Measurements from ENCODE around the gene CAMSAP1. TPM values are rescaled to one million over a fixed set of nuclear protein-coding genes. Genes with fewer than 3 reads are reported as not detected.

The CAMSAP1 gene
- polyA plus RNA-seq, 1 donor from 2014 or later = 2.7 TPM

DNA sequence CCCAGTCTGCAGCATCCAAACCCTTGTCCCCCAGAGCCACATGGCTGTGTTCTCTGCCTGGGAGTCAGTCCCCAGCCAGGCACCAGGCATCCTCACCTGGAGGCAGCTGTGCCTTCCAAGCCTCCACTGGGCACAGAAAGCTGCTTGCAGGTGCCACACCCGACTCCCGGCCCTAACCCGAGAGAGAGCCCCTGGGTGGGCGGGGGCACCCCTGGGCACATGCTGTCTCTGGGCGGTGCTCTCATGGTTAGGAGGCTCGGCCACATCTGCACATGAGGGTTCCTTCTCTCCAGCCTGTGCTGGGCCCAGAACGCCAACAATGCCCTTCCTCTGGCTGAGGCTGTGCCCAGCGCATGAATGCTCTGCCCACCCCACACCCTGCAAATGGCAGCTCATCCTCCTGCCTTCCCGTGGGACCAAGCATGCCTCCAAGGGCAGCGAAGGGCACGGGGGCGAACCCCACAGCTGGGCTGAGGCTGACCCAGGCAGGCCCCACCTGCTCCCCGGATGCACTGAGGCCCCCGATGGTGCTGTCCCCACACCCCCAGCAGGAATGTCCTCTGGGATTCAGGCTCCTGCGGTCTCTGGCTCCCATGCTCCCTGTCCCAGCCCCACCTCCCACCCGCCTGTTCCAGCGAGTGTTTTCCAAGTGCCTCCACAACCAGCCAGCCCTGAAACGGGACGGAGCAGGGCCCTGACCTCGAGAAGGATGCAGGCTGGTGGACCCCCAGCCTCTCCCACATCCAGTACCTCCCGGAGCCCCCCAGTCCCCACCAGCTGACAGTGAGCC is 22.5 kb upstream of the CAMSAP1 start:
- H3K27ac Mint-ChIP-seq = no peak overlapping the region
- H3K9me3 Mint-ChIP-seq = no peaks in the 10 kb centered on the region
- no peaks in the 10 kb centered on the region for H3K4me1 Mint-ChIP-seq
- H3K4me3 Mint-ChIP-seq = no peak overlapping the region
- H3K36me3 Mint-ChIP-seq = peaks cover 7% of the 10 kb centered on the region
- no peaks in the 10 kb centered on the region for H3K27me3 Mint-ChIP-seq

DNA sequence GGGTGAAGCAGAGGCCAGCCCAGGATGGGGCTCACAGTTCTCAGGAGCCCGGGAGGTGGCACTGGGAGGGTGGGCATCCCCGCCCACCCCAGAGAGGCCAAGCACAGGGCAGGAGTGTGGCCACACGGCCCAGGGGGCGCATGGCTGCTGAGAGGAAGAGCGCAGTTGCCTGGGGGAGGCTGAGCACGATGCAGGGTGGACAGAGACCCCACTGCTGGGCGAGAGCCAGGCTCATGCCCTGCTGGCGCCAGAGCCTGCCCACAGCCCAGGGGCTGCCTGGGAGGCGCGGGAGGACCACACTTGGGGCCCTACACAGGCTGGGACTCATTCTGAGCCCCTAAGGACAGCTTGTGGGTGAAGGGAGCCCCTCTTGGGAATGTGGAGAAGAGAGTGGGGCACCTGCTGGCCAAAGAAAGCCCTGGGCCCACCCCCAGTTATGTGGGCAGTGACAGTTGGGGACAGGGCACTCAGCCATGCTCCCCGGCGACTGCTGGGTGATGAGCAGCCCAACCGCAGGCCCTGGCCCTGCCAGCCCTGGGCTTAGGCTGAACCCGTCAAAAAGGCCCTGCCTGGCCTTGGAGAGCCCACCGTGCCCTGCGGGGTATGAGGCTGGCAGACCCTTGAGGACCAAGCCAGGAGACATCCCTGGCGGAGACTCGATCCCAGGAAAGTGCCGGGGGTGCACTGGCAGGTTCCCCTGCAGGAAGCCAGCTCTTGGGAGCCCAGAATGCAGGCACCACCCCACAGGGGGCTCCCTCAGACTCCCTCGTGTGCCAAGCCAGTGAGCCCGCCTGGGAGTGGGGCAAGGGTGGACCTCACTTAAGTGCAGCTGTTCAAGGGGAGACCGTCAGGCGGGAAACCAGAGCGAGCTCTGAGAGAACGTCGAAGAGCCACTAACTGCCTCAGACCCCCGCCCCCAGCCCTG is 21.6 kb upstream of the CAMSAP1 start:
- Mint-ChIP-seq H3K36me3 (peaks cover 9% of the 10 kb centered on the region), H3K4me1 (no peaks in the 10 kb centered on the region), H3K9me3 (no peaks in the 10 kb centered on the region), H3K27ac (no peak overlapping the region), H3K27me3 (no peaks in the 10 kb centered on the region), H3K4me3 (no peak overlapping the region)

DNA sequence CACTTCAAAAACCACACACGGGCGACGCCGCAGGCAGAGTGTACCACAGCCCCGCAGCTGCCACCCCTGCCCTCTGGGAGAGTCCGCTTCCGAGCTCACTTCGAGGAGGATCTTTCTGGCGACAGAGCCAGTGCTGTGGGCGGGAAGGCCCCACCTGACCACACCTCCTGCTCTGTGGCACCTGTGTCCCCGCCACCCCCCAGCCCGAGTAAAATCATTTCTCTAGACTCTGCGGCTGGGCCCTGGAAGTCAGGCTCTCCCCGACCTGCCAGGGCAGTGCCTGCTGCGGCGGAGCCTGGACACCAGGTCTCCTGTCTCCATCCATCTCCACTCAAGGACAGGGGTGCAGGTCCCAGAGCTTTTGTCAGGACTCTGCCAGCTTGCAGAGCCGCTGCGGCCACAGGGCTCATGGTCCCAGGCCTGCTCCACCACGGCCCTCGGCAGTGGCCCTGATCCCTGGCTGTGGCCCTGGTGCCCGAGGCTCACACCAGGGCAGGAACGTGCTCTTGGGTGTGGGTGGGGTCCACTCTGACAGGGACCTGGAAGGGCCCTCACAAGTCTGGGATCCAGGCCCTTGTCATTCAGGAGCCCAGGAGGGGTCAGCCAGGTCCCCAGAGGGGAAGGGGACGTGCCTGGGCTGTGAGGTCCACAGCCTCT is 20.9 kb upstream of the CAMSAP1 start:
- no peak overlapping the region for H3K4me3 Mint-ChIP-seq
- no peak overlapping the region for H3K27ac Mint-ChIP-seq
- H3K4me1 Mint-ChIP-seq = no peaks in the 10 kb centered on the region

DNA sequence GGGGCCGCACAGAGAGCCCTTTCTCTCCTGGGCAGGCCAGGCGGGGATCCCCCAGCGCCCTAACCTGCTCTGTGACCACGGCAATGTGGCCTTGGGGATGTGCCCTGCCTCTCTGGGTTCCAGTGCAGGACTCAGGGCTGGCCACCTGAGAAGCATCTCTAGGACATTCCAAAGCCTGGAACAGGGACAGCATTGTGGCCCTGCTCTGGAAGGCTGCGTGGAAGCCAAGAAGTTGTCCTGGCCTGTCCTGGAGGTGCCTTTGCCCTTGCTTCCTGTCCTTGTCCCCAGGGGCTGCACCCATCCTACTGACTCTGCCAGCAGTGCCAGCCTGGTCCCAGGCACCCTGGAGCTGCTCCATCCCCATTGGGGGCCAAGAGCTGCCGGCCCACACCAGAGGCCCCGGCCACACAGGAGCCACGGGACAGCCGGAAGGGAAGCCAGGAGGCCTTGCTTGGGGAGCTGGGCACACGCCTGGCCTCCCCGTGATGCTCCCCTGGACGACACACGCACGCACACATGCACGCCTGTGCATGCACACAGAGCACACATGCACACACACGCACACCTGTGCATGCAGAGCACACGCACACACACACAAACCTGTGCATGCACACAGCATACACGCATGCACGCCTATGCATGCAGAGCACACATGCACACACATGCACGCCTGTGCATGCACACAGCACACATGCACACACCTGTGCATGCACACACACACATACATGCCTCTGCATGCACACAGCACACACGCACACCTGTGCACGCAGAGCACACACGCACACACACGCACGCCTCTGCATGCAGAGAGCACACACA is 20.1 kb upstream of the CAMSAP1 start:
- no peaks in the 10 kb centered on the region for H3K9me3 Mint-ChIP-seq
- no peaks in the 10 kb centered on the region for H3K27me3 Mint-ChIP-seq
- no peaks in the 10 kb centered on the region for H3K4me1 Mint-ChIP-seq
- H3K4me3 Mint-ChIP-seq = no peak overlapping the region
- peaks cover 7% of the 10 kb centered on the region for H3K36me3 Mint-ChIP-seq
- H3K27ac Mint-ChIP-seq = no peak overlapping the region

More for the DNA sequence above, 20.9 kb upstream of the CAMSAP1 start:
- H3K9me3 Mint-ChIP-seq = no peaks in the 10 kb centered on the region
- no peaks in the 10 kb centered on the region for H3K27me3 Mint-ChIP-seq
- H3K36me3 Mint-ChIP-seq = peaks cover 7% of the 10 kb centered on the region

DNA sequence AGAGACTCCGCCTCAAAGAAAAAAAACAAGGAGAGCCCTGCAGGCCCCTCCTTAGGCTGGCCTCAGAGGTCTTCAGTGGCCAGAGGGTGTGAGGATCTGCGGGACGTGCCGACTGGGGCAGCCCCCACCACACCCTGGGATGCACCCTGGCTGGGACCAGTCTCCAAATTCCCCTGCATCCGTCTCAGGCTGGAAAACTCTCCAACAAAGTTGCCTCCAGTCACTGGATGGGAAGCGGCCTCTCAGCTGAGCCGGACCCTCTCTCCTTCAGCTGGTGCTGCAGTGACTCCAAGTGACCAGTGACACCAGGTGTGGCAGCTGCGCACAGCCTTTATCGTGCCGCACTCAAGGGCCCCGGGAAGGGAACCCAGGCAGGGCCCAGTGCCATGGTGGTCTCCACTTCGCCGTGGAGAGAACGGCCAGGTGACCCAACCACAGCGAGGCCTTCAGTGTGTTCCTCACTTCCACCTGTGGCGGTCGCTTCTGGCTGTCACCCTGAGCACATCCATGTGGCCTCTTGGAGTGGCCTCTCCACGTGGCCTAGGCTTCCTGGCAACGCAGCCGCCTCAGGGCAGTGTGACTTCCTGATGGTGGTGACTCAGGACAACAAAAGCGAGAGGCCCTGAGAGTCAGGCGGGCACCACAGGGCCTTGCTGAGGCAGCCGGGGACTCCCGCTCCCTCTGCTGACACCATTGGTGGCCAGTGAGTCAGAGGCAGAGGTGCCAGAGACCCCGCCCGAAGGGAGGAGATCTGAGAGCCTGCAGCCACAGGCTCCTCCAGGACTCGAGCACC is 19.3 kb upstream of the CAMSAP1 start:
- Mint-ChIP-seq H3K27ac (no peak overlapping the region), H3K27me3 (no peaks in the 10 kb centered on the region), H3K4me3 (no peak overlapping the region)

DNA sequence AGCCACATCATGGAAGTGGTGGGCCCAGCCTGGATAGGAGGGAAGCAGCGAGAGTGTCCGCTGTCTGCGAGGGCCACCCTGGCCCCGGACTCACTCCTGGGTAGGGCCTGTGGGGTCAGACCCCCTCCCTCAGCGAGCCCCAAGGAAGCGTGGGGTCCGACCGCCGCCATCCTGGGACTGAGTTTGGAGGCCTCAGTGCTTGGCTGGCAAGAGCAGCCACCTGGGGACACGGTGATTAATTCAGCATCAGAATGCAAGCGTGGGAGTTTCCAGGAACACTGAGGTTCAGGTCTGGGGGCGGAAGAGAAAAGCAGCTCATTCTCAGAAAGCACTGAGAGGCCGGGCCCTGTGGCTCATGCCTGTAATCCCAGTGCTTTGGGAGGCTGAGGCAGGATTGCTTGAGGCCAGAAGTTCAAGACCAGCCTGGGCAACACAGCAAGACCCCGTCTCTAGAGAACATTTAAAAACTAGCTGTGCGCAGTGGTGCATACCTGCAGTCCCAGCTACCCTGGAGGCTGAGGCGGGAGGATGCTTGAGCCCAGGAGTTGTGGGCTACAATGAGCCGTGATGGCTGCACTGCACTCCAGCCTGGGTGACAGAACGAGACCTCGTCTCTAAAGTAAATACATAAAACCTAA is 18.3 kb upstream of the CAMSAP1 start:
- Mint-ChIP-seq H3K27ac (no peak overlapping the region), H3K9me3 (no peaks in the 10 kb centered on the region), H3K4me3 (no peak overlapping the region), H3K27me3 (no peaks in the 10 kb centered on the region), H3K4me1 (no peaks in the 10 kb centered on the region), H3K36me3 (peaks cover 4% of the 10 kb centered on the region)

More for the DNA sequence above, 19.3 kb upstream of the CAMSAP1 start:
- H3K9me3 Mint-ChIP-seq = no peaks in the 10 kb centered on the region
- H3K4me1 Mint-ChIP-seq = no peaks in the 10 kb centered on the region
- H3K36me3 Mint-ChIP-seq = peaks cover 6% of the 10 kb centered on the region

DNA sequence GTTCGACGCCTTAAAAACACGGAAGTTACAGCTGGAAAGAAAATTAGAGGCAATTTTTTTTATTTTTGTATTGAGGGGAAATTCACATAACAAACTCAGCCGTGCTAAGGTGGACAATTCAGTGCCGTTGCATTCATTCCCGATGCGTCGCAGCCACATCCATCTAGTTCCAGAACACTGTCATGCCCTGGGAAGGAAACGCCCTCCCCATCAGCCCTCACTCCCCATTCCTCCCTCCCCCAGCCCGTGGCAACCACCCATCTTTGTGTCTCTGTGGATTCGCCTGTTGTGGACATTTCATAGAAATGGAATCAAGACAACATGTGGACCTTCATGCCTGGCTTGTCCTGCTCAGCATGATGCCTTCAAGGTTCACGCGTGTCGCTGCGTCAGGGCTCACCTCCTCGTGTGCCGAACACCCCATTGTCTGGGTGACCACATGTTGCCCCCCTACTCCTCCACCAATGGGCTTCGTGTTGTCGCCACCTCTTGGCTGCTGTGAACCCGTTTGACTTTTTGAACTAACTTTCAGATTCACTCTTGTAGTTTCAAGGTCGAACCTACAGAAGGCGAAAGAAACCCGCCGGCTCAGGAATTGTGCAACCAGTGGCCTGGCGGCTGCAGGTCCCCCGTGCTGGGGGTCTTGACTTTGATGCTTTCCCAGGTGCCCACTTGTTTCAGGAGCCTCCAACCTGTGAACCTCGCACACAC is 17.4 kb upstream of the CAMSAP1 start:
- Mint-ChIP-seq H3K9me3 (no peaks in the 10 kb centered on the region), H3K36me3 (peaks cover 4% of the 10 kb centered on the region), H3K4me1 (no peaks in the 10 kb centered on the region), H3K27me3 (no peaks in the 10 kb centered on the region), H3K27ac (no peak overlapping the region), H3K4me3 (peak overlapping the region in 1 of 4 donors; percentile 22)

DNA sequence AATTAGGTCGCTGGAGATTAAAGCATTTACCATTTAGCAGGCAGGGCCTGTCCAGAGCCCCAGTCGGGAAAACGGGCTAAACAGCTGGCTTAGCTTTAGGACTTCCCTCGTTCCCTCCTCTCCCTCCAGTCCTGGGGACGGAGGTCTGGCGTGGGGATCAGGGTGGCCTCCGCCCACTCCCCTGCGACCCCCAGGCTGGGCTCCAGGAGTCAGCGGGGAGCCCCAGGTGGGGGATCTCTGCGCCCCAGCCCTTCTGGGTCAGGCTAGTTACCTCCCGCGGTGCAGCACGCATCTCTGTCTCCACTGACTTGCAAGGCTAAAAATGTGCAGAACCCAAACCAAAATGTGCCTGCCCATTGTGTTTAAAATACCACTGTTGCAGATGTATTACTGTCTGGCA is 16.2 kb upstream of the CAMSAP1 start:
- Mint-ChIP-seq H3K4me1 (no peaks in the 10 kb centered on the region), H3K27me3 (no peaks in the 10 kb centered on the region), H3K9me3 (peaks cover 1 to 4% (median 2%) of the 10 kb centered on the region in 3 donors), H3K27ac (no peak overlapping the region), H3K36me3 (peaks cover 4% of the 10 kb centered on the region), H3K4me3 (no peak overlapping the region)

DNA sequence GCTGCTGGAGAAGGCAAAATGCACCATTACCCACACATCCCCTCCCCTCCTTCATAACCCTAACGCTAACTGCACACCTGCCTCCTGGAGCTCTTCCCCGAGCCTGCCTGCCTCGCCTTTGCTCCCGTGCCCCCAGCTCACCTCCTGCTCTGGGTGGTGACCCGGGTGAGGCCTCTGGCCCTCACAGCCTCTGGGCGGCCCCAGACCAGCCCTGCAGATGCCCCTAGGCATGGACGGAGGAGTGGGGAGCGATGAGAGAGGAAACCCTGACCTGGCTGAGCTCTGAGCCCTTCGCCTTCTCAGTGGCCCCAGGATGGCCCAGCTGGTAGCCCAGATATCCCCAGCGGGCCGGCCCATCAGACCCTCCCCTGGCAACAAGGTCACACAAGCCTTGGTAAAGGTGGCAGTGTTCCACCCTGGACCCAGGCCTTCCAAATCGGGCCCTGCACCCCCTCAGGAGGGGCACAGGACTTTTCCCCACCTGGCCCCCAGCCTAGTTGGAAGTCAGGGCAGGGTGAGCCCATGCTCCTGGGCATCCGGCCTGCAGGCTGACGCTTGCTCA is 14.5 kb upstream of the CAMSAP1 start:
- Mint-ChIP-seq H3K4me3 (no peak overlapping the region), H3K27ac (no peak overlapping the region), H3K4me1 (peaks cover 5 to 6% (median 5%) of the 10 kb centered on the region in 3 donors)

DNA sequence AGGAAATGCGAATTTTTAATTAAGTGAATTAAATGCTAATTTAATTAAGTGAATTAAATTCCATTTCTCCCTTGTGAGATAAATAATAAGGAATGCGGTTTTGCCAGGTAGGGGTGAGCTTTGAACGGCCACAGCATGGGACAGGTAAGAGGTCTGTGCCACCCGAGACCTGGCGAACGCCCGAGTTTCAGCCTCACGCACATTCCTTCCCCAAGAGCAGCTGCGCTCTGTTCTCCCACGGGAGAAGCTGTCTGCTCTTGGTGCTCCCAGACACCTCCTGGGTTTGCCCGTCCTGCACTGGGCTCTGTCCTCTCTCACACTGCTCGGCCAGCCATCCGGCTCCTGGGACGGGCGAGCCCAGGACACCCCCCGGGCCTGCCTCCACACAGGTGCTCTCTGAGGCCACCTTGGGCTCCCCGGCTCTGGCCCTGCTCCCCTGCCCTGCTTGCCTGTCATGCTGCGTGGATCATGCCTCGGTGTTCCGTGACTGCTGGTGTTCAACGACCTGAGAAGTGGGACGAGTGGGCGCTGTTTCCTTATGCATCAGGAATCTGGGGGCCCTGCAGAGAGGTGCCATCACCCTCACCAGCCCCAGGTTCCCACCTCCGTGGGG is 13.7 kb upstream of the CAMSAP1 start:
- Mint-ChIP-seq H3K27ac (no peak overlapping the region), H3K4me1 (peaks cover 9% of the 10 kb centered on the region in 3 donors), H3K9me3 (peaks cover 2 to 14% (median 11%) of the 10 kb centered on the region in 3 donors), H3K36me3 (peaks cover 7% of the 10 kb centered on the region), H3K4me3 (no peak overlapping the region), H3K27me3 (no peaks in the 10 kb centered on the region)

More for the DNA sequence above, 14.5 kb upstream of the CAMSAP1 start:
- H3K27me3 Mint-ChIP-seq = no peaks in the 10 kb centered on the region
- peaks cover 4% of the 10 kb centered on the region for H3K36me3 Mint-ChIP-seq
- peaks cover 1 to 9% (median 8%) of the 10 kb centered on the region in 3 donors for H3K9me3 Mint-ChIP-seq

DNA sequence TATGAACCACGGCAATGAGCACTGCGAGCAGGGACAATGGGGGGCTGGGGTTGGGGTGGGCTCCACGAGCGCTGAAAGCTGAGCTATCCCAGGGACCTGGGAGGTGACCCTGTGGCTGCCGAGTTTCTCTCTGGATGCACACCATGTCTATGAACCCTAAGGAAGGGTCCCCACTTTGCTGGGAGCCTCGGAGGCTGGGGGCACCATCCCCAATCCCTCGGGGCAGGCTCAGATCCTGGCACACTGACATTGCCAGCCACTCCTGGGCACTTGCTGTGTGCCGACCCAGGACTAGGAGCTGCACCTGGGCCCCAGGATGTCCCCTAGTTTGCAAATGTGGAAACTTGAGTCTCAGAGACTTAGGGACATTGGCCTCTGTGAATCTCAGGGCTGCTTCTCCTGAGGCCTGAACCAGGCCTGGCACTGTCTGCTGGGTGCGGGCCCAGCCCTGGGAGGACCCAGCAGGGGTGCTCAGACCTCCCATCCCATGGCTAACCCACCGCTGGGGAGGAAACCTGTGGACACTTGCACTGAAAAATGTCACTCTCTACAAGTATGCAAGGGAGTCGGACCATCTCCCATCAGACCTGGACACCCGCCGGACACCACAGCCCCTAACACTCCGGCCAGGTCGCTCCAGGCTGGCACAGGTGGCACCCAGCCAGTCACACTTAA is 13.0 kb upstream of the CAMSAP1 start:
- peaks cover 9 to 12% (median 9%) of the 10 kb centered on the region in 3 donors for H3K4me1 Mint-ChIP-seq
- H3K9me3 Mint-ChIP-seq = peaks cover 4 to 19% (median 12%) of the 10 kb centered on the region in 3 donors
- no peak overlapping the region for H3K27ac Mint-ChIP-seq
- no peak overlapping the region for H3K4me3 Mint-ChIP-seq
- H3K27me3 Mint-ChIP-seq = no peaks in the 10 kb centered on the region
- H3K36me3 Mint-ChIP-seq = peaks cover 12% of the 10 kb centered on the region
